Prostate gland (tissue), 2 donors: ENCODE results near the gene ASAP3. TPM values are rescaled to one million over a fixed set of nuclear protein-coding genes. Genes with fewer than 3 reads are reported as not detected.

Experiments used
- DNase-seq: peaks from one replicate; pipeline ENCODE4 v3.0.0-alpha.2; 2019; ENCODE audit warnings: low spot score
- H3K27ac ChIP-seq, 2 donors: fragments of 200-600 bp; sonication (generic); 2 replicates each; pipeline ENCODE4 v1.5.1; 2017 to 2019
- H3K27me3 ChIP-seq: fragments of 200-600 bp; sonication (generic); replicated peaks from 2 replicates; pipeline ENCODE4 v1.5.1; 2019; ENCODE audit not compliant: insufficient read depth
- H3K36me3 ChIP-seq, 2 donors: fragments of 200-600 bp; sonication (generic); 1 replicate in 1 of 2; 2 replicates in 1 of 2; pipeline versions ENCODE4 v1.5.1 to v1.8.1; 2017 to 2019
- H3K4me1 ChIP-seq: fragments of 200-600 bp; sonication (generic); replicated peaks from 2 replicates; pipeline ENCODE4 v1.5.1; 2019
- H3K4me3 ChIP-seq, 2 donors: fragments of 200-600 bp; sonication (generic); 2 replicates each; pipeline ENCODE4 v1.5.1; 2017 to 2019
- H3K9me3 ChIP-seq: fragments of 200-600 bp; sonication (generic); 2 replicates; pipeline ENCODE4 v1.5.1; 2017
- CTCF ChIP-seq, 4 experiments: fragments of 200-600 bp in 2 of 4; fragments of 450-650 bp in 2 of 4; sonication (generic) in 2 of 4; IDR thresholded peaks; 1 replicate in 3 of 4; 2 replicates in 1 of 4; pipeline ENCODE4 v1.5.1; 2016 to 2019; ENCODE audit warnings: antibody characterized with exemption in 4 of 4, mild to moderate bottlenecking in 2 of 4, moderate library complexity in 2 of 4
- POLR2A ChIP-seq: fragments of 450-650 bp; IDR thresholded peaks from one replicate; pipeline ENCODE4 v1.6.1; 2016; ENCODE audit warnings: antibody characterized with exemption, mild to moderate bottlenecking
- POLR2AphosphoS5 ChIP-seq: sonication (generic); formaldehyde crosslinking; IDR thresholded peaks from one replicate; pipeline ENCODE4 v1.6.1; 2017; ENCODE audit warnings: antibody characterized with exemption
- WGBS: methylation state at CpG from one replicate; pipeline ENCODE4 v1.1.5; 2018; 5-methylcytosine and 5-hydroxymethylcytosine counted together
- intact Hi-C: fragments of 100-400 bp; cut with DNase I; formaldehyde crosslinking; loops from one replicate; pipeline ENCODE4 v1.14.2; 2022
- total RNA-seq, 2 donors: library from RNA; depleted of rRNA; stranded (reverse); fragments of >200 nt; gene quantifications; one replicate each; pipeline ENCODE4 v1.1.0, GENCODE V29; 2016

The ASAP3 gene
- total RNA-seq, 2 donors from 2014 or later = 76.5 to 83.1 TPM

- intact Hi-C loops = no loop called here
- Histone ChIP-seq H3K27ac (no peak overlapping the region), H3K4me3 (no peak overlapping the region), H3K27me3 (no peaks in the 10 kb centered on the region), H3K36me3 (no peaks in the 10 kb centered on the region), H3K4me1 (peaks cover 8% of the 10 kb centered on the region), H3K9me3 (no peaks in the 10 kb centered on the region)
- 95% methylated on average over 7 of the region's 7 CpGs for WGBS
- DNase-seq = no peak
- no peak for TF ChIP-seq POLR2AphosphoS5
- TF ChIP-seq POLR2A = no peak
- no peak for TF ChIP-seq CTCF (IDR thresholded peaks at IDR 0.05)
Measured at GRCh38 chr1:23527366-23527765, 43.4 kb upstream of the ASAP3 start.

DNA sequence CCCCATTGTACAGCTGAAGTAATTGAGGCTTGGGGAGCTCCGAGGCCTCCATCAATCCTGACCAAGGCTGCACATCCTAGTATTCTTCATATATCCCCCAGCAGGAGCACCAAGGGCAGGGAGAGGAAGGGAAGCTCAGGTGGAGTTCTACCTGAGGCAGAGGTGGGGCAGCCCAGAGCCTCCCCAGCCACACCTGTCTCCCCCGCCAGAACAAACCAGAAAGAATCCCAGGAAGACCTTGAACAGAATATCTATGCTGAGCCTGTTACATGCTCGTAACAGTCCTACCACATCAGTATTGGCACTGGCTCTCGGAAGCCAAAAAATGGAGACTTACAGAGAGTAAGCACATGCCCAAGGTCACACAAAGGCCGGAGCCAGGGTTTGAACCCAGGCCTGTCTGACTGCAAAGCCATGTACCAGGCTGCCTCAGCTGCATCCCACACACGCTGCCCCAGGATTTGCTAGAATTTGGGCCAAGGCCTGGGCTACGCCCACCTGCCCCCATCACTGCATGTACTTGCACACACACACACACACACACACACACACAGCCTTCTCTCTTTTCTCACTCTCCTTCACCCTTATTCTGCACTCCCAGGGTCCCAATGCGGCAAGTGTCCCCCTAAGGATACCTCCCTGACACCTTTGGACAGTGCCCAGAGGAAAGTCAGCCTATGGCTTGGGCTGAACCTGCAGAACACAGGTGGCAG is 42.5 kb upstream of the ASAP3 start:
- Histone ChIP-seq H3K27ac (no peak overlapping the region), H3K27me3 (no peaks in the 10 kb centered on the region), H3K4me1 (peaks cover 8% of the 10 kb centered on the region), H3K4me3 (no peak overlapping the region), H3K9me3 (no peaks in the 10 kb centered on the region), H3K36me3 (no peaks in the 10 kb centered on the region)
- no peak for DNase-seq
- intact Hi-C loops = no loop called here
- WGBS = 94% methylated on average over 8 of the region's 8 CpGs
- TF ChIP-seq POLR2AphosphoS5 (no peak), CTCF (IDR thresholded peaks at IDR 0.05) (no peak), POLR2A (no peak)

GRCh38 chr1:23525558-23526250 is 41.7 kb upstream of the ASAP3 start:
- DNase-seq = no peak
- Histone ChIP-seq H3K4me3 (no peak overlapping the region), H3K36me3 (no peaks in the 10 kb centered on the region), H3K27me3 (no peaks in the 10 kb centered on the region), H3K27ac (no peak overlapping the region), H3K9me3 (no peaks in the 10 kb centered on the region), H3K4me1 (peaks cover 5% of the 10 kb centered on the region)
- TF ChIP-seq POLR2A (no peak), CTCF (IDR thresholded peaks at IDR 0.05) (no peak), POLR2AphosphoS5 (no peak)
- intact Hi-C loops = no loop called here
- 81% methylated on average over 5 of the region's 5 CpGs for WGBS

DNA sequence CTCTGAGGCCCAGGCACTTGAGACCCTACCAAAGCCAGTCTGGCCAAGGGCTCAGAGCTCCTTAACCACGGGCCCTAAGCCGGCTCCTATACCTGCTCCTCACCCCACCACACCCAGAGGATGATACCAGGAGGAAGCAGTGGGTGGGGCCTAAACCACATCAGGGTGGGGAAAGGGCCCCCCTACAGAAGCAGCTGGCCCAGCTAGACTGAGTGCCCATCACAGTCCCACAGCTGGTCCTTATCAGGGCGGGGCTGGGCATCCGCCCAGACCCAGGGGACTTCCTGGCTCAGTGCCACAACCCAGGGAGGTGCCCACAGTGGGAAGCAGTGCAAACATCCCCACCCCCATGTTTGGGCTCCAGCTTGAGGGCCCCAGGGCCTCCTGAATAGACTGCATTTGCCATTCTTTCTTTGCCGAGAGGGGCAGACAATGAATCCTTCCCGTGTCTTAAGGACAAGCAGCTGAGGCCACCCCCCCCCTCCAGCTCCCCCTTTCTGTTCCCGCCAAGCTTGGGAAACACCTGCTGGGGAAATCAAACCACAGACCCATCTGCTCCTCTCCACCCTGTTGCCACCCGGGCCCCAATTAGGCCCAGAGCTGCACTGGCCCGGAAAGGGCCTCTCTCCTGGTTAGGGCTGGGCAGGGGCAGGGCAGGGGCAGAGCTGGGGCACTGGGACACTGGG is 40.9 kb upstream of the ASAP3 start:
- intact Hi-C loops = no loop called here
- DNase-seq = no peak
- no peak overlapping the region for H3K4me3 ChIP-seq
- H3K36me3 ChIP-seq = no peaks in the 10 kb centered on the region
- no peaks in the 10 kb centered on the region for H3K27me3 ChIP-seq
- H3K27ac ChIP-seq = no peak overlapping the region
- no peak for TF ChIP-seq CTCF (IDR thresholded peaks at IDR 0.05)
- no peak for TF ChIP-seq POLR2AphosphoS5
- no peak for TF ChIP-seq POLR2A
- H3K4me1 ChIP-seq = no peaks in the 10 kb centered on the region
- 51% methylated on average over 9 of the region's 9 CpGs for WGBS
- no peaks in the 10 kb centered on the region for H3K9me3 ChIP-seq
